GM13976 (cell line): ENCODE measurements around the gene VIM.
A peak's percentile ranks its signal among the peaks of the same experiment; 100 is the strongest.

Source experiments
- DNase-seq: peaks from one replicate; pipeline ENCODE4 v3.0.0; 2012; ENCODE audit warnings: low spot score
- in situ Hi-C: fragments of 300-500 bp; cut with MboI; formaldehyde crosslinking; loops from one replicate; pipeline ENCODE4 v1.12.0; 2022; ENCODE audit warnings: low sequenced_read_pairs, mixed read lengths, inconsistent platforms; ENCODE audit not compliant: unreplicated experiment
- TF ChIP-seq, protein P1 (sequence below): IDR thresholded peaks from 2 replicates; pipeline ENCODE4 v1.5.1; 2012; ENCODE audit warnings: borderline replicate concordance, mild to moderate bottlenecking; ENCODE audit not compliant: insufficient read depth; ENCODE audit errors: extremely low read depth, missing control alignments, control extremely low read depth

Gene VIM

DNA sequence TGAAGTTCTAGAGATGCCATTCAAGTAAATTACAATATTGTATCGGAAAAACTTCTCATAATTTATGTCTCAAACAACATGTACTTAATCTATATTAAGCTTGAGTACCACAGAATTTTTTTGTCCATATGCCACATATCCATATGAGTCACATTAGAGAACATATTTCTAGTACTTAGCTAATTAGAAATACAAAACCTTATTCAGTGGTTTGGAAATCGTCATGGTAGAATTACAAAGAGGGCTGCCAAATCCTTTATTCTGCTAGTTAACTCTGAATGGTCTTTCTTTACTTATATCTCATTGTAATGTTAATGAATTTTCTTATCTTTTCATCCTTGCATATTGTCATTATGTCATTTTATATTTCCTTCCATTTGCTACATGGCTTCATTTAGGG, 9.0 kb upstream of the VIM start:
- TF ChIP-seq, protein P1, sequence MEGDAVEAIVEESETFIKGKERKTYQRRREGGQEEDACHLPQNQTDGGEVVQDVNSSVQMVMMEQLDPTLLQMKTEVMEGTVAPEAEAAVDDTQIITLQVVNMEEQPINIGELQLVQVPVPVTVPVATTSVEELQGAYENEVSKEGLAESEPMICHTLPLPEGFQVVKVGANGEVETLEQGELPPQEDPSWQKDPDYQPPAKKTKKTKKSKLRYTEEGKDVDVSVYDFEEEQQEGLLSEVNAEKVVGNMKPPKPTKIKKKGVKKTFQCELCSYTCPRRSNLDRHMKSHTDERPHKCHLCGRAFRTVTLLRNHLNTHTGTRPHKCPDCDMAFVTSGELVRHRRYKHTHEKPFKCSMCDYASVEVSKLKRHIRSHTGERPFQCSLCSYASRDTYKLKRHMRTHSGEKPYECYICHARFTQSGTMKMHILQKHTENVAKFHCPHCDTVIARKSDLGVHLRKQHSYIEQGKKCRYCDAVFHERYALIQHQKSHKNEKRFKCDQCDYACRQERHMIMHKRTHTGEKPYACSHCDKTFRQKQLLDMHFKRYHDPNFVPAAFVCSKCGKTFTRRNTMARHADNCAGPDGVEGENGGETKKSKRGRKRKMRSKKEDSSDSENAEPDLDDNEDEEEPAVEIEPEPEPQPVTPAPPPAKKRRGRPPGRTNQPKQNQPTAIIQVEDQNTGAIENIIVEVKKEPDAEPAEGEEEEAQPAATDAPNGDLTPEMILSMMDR = no peak
- DNase-seq = no peak
- in situ Hi-C loops = no loop called here

DNA sequence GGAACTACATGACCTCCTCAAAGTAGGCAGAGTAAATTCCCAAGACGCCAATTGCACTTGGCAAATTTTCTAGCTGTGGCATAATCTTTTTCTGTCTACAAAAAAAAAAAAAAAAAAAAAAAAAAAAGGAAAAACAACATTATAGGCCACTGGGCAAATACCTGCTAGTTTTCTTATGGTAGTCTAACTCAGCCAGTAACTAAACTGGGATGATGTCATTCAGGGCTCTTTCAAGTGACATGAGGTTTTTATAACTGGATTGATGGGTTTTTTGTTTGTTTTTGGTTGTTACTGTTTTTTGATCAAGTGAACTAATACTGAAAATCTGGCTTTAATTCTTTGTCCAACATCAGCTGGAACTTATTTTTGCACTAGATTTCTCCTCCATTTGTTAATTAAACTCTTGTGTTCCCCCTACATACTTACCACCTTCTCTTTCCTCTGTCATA, 7.4 kb upstream of the VIM start:
- no peak for DNase-seq
- in situ Hi-C loops = no loop called here
- TF ChIP-seq, protein P1 = no peak

DNA sequence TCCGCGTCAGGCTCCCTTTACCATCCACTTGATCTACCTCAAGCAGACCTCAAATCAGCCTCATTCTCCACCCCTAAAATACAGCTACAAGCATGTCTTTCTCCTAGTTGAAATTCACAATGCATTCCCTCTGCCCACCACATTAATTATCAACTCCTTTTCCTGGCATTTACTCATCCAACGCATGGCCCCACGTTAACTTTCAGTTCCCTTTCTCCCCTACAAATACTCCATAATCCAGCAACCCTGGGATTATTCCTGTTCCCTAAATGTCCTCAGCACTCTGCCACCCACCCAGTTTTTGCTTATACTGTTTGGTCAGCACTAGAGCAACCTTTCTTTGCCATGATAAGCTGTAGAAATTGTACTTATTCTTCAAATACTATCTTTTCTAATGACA, 5.7 kb upstream of the VIM start:
- TF ChIP-seq, protein P1 = no peak
- DNase-seq = no peak
- in situ Hi-C loops = no loop called here

DNA sequence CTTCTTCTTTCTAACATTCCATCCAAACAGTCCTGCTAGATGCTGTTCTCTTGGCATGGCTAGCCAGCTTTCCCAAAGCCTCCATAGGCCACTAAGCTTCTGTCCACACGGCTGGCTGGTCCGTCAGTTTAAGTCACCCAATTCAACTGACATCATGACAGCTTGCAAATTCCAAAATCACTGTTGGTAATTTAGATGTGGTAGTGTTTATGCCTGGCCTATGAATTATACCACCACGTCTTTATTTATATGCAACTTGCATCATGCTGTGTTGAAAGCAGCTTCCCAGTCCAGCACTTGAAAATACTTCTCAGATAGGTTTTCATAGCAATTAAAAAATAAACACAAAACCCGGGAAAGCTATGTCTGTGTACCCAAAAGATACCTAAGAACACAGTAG, 2.2 kb upstream of the VIM start:
- TF ChIP-seq, protein P1 = no peak
- no peak for DNase-seq
- in situ Hi-C loops = no loop called here

DNA sequence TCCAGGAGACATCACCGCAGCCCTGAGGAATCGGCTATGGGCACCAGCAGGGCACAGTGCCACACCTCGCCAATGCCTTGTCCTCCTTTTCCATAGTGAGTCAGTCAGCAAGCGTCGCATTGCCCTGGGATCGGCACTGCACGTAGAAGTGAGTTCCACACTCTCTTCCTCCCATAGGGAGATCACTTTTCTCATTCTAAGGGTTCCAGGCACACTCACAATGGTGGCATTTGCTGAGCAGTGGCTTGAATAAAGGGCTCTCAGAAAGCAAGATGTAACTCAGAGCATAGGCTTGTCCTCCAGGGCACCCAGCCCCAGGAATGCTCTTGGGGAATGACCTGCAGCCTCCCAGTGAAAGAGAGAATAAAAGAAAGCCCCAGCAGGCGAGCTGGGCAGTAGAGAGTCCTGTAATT, 1.1 kb upstream of the VIM start:
- TF ChIP-seq, protein P1 = no peak
- DNase-seq = no peak
- in situ Hi-C loops = no loop called here

DNA sequence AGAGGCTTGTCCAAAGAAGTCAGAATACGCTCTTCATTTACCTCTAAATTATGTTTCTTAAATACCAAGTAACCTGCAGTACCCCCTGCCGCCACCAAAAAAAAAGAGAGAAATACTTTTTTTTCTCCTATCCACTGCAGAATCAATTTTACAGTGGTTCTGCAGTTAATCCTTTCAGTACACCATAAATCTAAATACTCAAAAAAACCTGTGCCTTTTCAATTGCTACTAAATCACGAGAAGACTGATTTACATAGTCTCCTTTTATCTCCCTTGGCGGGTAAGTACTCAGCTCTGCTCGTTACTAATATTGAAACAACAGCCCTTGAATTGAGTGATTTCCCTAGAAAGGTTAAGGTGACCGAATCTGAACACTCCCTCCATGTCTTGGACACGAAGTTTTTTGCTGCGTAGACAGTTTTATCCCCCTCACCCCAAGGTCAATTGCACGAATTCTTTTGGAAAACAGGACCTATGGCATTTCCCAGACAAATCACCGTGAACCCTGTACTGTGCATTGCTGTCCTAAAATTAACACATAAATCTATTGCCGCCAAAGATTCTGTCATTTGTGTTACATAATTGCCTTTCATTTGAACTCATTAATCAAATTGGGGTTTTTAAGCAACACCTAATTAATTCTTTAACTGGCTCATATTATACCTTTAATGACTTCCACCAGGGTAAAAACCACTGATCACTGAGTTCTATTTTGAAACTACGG, 512 bp upstream of the VIM start:
- in situ Hi-C loops = no loop called here
- DNase-seq = peak; percentile 64
- TF ChIP-seq, protein P1 = no peak
